MCF 10A (cell line): ENCODE data around the gene NTPCR. TPM values are rescaled to one million over a fixed set of nuclear protein-coding genes. Genes with fewer than 3 reads are reported as not detected.

ENCODE experiments used
- BruUV-seq: library from RNA; stranded (reverse); fragments of 400-500 nt; replicated peaks from 2 replicates; lab custom pipeline; 2021; lab: Mats Ljungman, UMichigan
- CTCF ChIA-PET: fragments of 300-600 bp; sonication (Branson Sonifier 250); formaldehyde crosslinking; extraction: SDS; loops from one replicate; lab custom pipeline; 2021; ENCODE audit warnings: antibody characterized with exemption, inconsistent platforms; lab: Yijun Ruan, JAX
- POLR2A ChIA-PET: fragments of 300-600, 350-650 bp; sonication (Branson Sonifier 250); formaldehyde crosslinking; extraction: SDS; loops from one replicate; lab custom pipeline; 2020; ENCODE audit warnings: antibody characterized with exemption, inconsistent platforms; lab: Yijun Ruan, JAX
- DNase-seq: peaks from one replicate; pipeline ENCODE4 v3.0.0-alpha.2; 2018; ENCODE audit not compliant: unreplicated experiment
- H3K27ac Mint-ChIP-seq: one replicate; pipeline ENCODE4 v1.8.0; 2022; ENCODE audit warnings: mild to moderate bottlenecking, low read depth, mixed read lengths; ENCODE audit not compliant: unreplicated experiment
- H3K27me3 Mint-ChIP-seq: one replicate; pipeline ENCODE4 v1.8.0; 2022; ENCODE audit warnings: mixed read lengths; ENCODE audit not compliant: insufficient read depth, unreplicated experiment
- H3K36me3 Mint-ChIP-seq: one replicate; pipeline ENCODE4 v1.8.0; 2022; ENCODE audit warnings: mild to moderate bottlenecking, moderate library complexity, mixed read lengths; ENCODE audit not compliant: insufficient read depth, unreplicated experiment
- H3K4me1 Mint-ChIP-seq: one replicate; pipeline ENCODE4 v1.8.0; 2022; ENCODE audit warnings: mixed read lengths; ENCODE audit not compliant: insufficient read depth, unreplicated experiment
- H3K4me3 Mint-ChIP-seq: one replicate; pipeline ENCODE4 v1.8.0; 2022; ENCODE audit warnings: mild to moderate bottlenecking, moderate library complexity, mixed read lengths; ENCODE audit not compliant: unreplicated experiment
- H3K9me3 Mint-ChIP-seq: one replicate; pipeline ENCODE4 v1.8.0; 2022; ENCODE audit warnings: mixed read lengths; ENCODE audit not compliant: unreplicated experiment
- CTCF ChIP-seq: fragments of 200-600 bp; IDR thresholded peaks from one replicate; pipeline ENCODE4 v1.8.0; 2022; ENCODE audit warnings: antibody characterized with exemption, mild to moderate bottlenecking; ENCODE audit not compliant: unreplicated experiment
- intact Hi-C: fragments of 100-400 bp; cut with micrococcal nuclease; formaldehyde crosslinking; loops from 2 replicates; pipeline ENCODE4 v1.14.1; 2022
- total RNA-seq: library from RNA; stranded (reverse); gene quantifications from 2 replicates; pipeline ENCODE4 v1.2.3, GENCODE V29; 2022

The NTPCR gene
- total RNA-seq, 1 experiment from 2014 or later, result 129 TPM

GRCh38 chr1:233006541-233006973, 56.1 kb downstream of the NTPCR start:
- no peak overlapping the region for H3K4me3 Mint-ChIP-seq
- no peak for TF ChIP-seq CTCF
- no peaks in the 10 kb centered on the region for H3K4me1 Mint-ChIP-seq
- CTCF ChIA-PET, result interaction anchor here (0.7 to 1.1 kb wide), 3 partner anchors 9 to 370 kb away, joined by 3 to 5 read pairs (median 4); no protein-coding TSS in a partner anchor
- no TSS peak for BruUV-seq
- intact Hi-C loops, result no loop called here
- POLR2A ChIA-PET, result interaction anchor here (0.7 to 1.5 kb wide), 3 partner anchors 11 to 1140 kb away, joined by 3 to 4 read pairs (median 3); no protein-coding TSS in a partner anchor
- H3K27ac Mint-ChIP-seq, result peak overlapping the region; percentile 43
- DNase-seq, result no peak
- no peaks in the 10 kb centered on the region for H3K27me3 Mint-ChIP-seq
- H3K9me3 Mint-ChIP-seq, result peaks cover 8% of the 10 kb centered on the region
- H3K36me3 Mint-ChIP-seq, result peaks cover 25% of the 10 kb centered on the region

- no TSS peak for BruUV-seq
- H3K4me1 Mint-ChIP-seq, result no peaks in the 10 kb centered on the region
- no peak for DNase-seq
Observed at GRCh38 chr1:233010146-233010545, 59.7 kb downstream of the NTPCR start.

GRCh38 chr1:233012021-233012420, 61.6 kb downstream of the NTPCR start:
- intact Hi-C loops, result no loop called here
- no peak overlapping the region for H3K4me3 Mint-ChIP-seq
- peaks cover 36% of the 10 kb centered on the region for H3K36me3 Mint-ChIP-seq
- no peak for DNase-seq
- no peaks in the 10 kb centered on the region for H3K9me3 Mint-ChIP-seq
- H3K27me3 Mint-ChIP-seq, result no peaks in the 10 kb centered on the region
- TF ChIP-seq CTCF, result no peak
- ChIA-PET POLR2A (interaction anchor here (0.6 to 1.2 kb wide), 2 partner anchors 13 to 1313 kb away, joined by 4 to 5 read pairs; no protein-coding TSS in a partner anchor), CTCF (interaction anchor here (0.6 to 3.6 kb wide), 2 partner anchors 13 to 304 kb away, joined by 5 to 14 read pairs; no protein-coding TSS in a partner anchor)
- no TSS peak for BruUV-seq
- no peaks in the 10 kb centered on the region for H3K4me1 Mint-ChIP-seq
- H3K27ac Mint-ChIP-seq, result no peak overlapping the region

More at GRCh38 chr1:233010146-233010545, 59.7 kb downstream of the NTPCR start:
- no peak for TF ChIP-seq CTCF
- ChIA-PET POLR2A (interaction anchor here (0.6 to 2.4 kb wide), 2 partner anchors 10 to 675 kb away, joined by 4 to 6 read pairs; no protein-coding TSS in a partner anchor), CTCF (interaction anchor here (0.8 kb wide), 1 partner anchor 19 kb away, joined by 3 read pairs; no protein-coding TSS in a partner anchor)
- H3K9me3 Mint-ChIP-seq, result no peaks in the 10 kb centered on the region
- peaks cover 37% of the 10 kb centered on the region for H3K36me3 Mint-ChIP-seq
- no peaks in the 10 kb centered on the region for H3K27me3 Mint-ChIP-seq
- intact Hi-C loops, result no loop called here
- no peak overlapping the region for H3K4me3 Mint-ChIP-seq
- H3K27ac Mint-ChIP-seq, result no peak overlapping the region

- Mint-ChIP-seq H3K36me3 (peaks cover 44% of the 10 kb centered on the region), H3K27ac (no peak overlapping the region), H3K4me3 (no peak overlapping the region), H3K27me3 (no peaks in the 10 kb centered on the region), H3K4me1 (no peaks in the 10 kb centered on the region), H3K9me3 (no peaks in the 10 kb centered on the region)
- ChIA-PET CTCF (interaction anchor here (0.5 to 1.1 kb wide), 5 partner anchors 10 to 1150 kb away, joined by 3 to 6 read pairs (median 4); no protein-coding TSS in a partner anchor), POLR2A (interaction anchor here (0.7 kb wide), 1 partner anchor 26 kb away, joined by 3 read pairs; no protein-coding TSS in a partner anchor)
- intact Hi-C loops, result no loop called here
- DNase-seq, result no peak
- no peak for TF ChIP-seq CTCF
- BruUV-seq, result no TSS peak
Observed at GRCh38 chr1:233015965-233016364, 65.6 kb downstream of the NTPCR start.
